Measurements from ENCODE around the gene CRACR2B.

DNA sequence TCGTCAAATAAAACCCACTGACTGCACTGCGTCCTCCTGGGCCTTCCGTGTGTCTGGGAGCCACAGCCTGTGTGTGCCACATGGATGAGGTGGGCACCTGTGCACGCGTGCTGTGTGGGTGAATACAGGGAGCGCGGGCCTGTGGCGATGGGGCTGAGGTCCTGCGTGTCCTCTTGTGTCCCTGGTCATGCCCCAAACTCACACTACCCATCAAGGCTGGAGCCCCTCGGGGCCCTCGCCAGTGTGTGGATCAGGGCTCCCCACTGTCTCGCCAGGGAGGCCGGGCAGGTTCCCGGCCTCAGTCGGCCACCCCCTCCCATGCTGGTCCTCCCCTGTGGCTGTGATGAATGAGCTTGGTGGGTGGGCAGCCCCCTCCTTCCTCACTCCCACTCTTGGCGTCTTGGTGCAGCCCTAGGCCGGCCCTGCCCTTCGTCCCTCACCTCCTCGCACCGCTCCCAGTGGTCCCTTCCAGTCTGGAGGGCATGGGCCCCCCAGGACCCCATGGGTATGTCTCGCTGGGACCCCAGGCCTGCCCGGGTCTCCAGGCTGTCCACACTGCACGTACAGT is 4.3 kb downstream of the CRACR2B start:
- TF ChIP-seq, protein P1, sequence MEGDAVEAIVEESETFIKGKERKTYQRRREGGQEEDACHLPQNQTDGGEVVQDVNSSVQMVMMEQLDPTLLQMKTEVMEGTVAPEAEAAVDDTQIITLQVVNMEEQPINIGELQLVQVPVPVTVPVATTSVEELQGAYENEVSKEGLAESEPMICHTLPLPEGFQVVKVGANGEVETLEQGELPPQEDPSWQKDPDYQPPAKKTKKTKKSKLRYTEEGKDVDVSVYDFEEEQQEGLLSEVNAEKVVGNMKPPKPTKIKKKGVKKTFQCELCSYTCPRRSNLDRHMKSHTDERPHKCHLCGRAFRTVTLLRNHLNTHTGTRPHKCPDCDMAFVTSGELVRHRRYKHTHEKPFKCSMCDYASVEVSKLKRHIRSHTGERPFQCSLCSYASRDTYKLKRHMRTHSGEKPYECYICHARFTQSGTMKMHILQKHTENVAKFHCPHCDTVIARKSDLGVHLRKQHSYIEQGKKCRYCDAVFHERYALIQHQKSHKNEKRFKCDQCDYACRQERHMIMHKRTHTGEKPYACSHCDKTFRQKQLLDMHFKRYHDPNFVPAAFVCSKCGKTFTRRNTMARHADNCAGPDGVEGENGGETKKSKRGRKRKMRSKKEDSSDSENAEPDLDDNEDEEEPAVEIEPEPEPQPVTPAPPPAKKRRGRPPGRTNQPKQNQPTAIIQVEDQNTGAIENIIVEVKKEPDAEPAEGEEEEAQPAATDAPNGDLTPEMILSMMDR (IDR thresholded peaks at IDR 0.05): no peak
- no peak for TF ChIP-seq POLR2A (IDR thresholded peaks at IDR 0.05)
